Measurements from ENCODE around the gene NUBP2.

The NUBP2 gene

DNA sequence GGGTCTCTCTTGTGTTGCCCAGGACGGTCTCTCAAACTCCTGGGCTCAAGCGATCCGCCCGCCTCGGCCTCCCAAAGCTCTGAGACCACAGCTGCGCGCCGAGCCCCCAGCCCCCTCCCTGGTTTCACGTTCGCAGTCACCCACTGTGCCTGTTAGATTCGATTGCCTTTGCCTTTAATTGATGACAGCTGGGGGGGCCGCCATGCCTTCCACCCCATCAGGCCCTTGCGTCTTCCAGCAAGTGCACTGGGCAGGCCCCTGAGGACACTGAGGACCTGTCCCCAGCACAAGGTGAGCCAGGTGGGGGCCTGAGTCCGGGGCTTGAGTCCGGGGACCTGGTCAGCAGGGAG lies 7.5 kb downstream of the NUBP2 start:
- TF ChIP-seq, protein P1, sequence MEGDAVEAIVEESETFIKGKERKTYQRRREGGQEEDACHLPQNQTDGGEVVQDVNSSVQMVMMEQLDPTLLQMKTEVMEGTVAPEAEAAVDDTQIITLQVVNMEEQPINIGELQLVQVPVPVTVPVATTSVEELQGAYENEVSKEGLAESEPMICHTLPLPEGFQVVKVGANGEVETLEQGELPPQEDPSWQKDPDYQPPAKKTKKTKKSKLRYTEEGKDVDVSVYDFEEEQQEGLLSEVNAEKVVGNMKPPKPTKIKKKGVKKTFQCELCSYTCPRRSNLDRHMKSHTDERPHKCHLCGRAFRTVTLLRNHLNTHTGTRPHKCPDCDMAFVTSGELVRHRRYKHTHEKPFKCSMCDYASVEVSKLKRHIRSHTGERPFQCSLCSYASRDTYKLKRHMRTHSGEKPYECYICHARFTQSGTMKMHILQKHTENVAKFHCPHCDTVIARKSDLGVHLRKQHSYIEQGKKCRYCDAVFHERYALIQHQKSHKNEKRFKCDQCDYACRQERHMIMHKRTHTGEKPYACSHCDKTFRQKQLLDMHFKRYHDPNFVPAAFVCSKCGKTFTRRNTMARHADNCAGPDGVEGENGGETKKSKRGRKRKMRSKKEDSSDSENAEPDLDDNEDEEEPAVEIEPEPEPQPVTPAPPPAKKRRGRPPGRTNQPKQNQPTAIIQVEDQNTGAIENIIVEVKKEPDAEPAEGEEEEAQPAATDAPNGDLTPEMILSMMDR (IDR thresholded peaks at IDR 0.05; ENCODE audit: control insufficient read depth, extremely low read depth, insufficient read depth) = no peak
- DNase-seq (ENCODE audit: low read depth) = no peak
- no peak overlapping the region for H3K4me3 ChIP-seq (ENCODE audit: low read depth, low read length)

DNA sequence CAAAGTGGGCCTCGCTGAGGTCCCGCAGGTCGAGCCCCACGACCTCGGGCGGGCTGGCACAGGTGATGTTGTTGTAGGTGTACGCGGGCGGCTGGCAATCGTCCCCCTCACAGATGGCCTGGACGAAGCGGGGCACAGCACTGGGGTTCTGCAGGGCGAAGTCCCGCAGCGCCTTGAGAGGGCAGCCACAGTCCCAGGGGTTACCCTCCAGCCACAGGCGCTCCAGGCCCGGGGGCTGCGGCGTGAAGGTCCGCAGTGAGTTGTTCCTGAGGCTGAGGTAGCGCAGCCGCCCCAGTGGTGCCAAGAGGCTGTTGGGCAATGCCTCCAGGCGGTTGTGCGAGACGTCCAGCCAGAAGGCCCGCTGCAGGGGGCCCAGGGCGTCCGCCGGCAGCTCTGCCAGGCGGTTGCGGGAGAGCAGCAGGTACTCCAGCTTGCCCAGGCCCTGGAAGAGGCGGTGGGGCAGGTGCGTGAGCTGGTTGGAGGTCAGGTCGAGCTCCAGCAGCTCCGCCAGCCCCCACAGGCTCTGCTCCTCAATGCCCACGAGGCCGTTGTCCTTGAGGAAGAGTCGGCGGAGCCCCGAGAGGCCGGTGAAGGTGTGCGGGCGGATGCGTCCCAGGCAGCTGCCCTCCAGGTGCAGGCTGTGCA lies 8.0 kb downstream of the NUBP2 start:
- DNase-seq (ENCODE audit: low read depth) = no peak
- TF ChIP-seq, protein P1 (IDR thresholded peaks at IDR 0.05; ENCODE audit: control insufficient read depth, extremely low read depth, insufficient read depth) = no peak
- no peak overlapping the region for H3K4me3 ChIP-seq (ENCODE audit: low read depth, low read length)

DNA sequence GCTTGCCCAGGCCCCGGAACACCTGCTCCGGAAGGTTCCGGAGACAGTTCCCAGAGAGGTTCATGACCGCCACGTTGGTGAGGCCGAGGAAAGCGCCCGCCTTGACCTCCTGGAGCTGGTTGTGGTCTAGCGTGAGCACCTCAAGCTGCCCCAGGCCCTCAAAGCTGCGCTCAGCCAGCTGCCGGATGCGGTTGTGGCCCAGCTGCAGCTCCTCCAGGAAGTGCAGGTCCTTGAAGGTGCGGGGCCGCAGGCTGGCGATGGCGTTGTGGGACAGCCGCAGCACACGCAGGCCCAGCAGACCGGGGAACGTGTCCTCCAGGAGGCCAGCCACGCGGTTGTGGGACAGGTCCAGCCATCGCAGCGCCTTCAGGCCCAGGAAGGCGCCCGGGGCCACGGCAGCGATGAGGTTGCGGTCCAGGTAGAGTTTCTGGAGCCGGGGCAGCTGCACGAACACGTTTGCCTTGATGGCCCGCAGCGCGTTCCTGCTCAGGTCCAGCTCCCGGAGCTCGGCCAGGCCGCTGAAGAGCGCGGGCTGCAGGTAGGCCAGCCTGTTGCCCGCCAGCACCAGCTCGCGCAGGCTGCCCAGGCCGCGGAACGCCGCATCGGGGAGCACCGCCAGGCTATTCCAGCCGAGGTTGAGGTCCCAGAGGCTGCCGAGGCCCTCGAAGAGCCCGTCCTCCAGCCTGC lies 8.6 kb downstream of the NUBP2 start:
- DNase-seq (ENCODE audit: low read depth) = no peak
- TF ChIP-seq, protein P1 (IDR thresholded peaks at IDR 0.05; ENCODE audit: control insufficient read depth, extremely low read depth, insufficient read depth) = no peak

DNA sequence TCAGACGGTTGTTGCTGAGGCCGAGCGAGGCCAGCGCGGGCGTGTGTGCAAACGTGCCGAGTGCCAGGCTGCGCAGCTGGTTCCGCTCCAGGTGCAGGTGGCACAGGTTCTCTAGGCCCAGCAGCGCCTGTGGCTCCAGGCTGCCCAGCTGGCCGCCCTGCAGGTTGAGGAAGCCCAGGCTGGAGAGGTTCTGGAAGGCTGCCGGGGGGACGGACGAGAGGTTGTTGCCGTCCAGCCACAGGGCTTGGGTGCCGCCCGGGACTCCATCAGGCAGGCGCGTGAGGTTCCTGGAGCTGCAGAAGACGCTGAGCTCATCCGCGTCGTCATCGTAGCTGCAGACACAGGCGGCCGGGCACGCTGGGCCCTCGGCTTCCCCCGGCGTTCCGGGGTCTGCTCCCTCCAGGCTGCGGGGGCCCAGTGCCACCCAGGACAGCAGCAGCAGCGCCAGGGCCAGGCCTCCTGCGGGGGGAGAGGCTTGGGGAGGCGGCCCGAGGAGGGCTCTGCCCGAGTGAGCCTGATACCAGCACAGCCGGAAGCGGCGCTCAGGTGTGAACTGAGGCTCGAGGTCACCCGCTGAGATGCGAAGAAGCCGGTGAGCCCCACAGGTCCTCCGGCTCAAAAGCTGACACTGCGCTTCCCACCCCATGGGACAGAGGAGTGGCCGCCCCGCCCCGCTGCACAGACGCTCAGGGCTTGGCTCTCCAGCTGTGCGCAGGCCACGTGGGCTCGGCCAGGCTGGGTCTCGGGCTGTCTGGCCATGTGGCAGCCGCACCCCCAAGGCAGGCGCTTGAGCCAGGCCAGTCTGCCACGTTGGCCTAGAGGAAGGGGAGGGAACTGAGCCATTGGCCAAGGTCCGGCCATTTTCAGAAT lies 9.4 kb downstream of the NUBP2 start:
- H3K4me3 ChIP-seq (ENCODE audit: low read depth, low read length) = no peak overlapping the region
- TF ChIP-seq, protein P1 (IDR thresholded peaks at IDR 0.05; ENCODE audit: control insufficient read depth, extremely low read depth, insufficient read depth) = no peak
- DNase-seq (ENCODE audit: low read depth) = no peak

More for the DNA sequence above, 8.6 kb downstream of the NUBP2 start:
- no peak overlapping the region for H3K4me3 ChIP-seq (ENCODE audit: low read depth, low read length)

DNA sequence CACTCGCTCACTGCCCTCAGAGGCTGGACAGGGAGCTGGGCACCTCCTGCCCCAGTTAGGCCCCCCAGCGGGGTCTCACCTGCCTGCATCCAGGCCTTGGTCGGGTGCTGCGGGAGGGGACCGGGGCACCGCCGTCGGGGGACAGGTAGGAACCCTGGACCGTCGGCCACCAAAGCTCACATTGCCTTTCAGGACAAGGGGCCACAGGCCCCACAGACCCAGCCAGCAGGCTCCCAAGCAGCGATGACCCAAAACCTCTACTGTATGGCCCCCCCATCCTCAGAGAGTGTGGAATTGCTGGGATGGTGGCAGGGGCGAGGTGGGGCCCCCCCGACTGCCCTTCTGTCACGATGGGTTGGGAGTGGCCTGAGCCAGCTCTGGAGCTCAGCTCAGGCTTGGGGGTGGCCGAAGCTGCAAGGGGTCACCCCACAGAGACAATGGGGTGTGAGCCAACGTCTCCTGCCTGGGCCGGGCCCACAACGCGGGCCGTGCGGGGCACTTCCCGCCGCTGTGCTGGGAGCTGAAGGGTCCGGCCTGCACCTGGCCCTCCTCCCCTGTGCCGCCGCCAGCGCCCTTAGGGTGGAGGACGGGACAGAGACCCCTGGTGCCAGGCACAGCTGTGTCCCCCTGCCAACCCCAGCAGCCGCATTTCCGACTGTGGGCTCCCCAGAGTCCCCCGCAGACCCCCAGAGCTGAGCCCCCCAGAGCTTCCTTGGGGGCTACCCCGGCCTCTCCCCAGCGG lies 10.2 kb downstream of the NUBP2 start:
- TF ChIP-seq, protein P1 (IDR thresholded peaks at IDR 0.05; ENCODE audit: control insufficient read depth, extremely low read depth, insufficient read depth) = no peak

DNA sequence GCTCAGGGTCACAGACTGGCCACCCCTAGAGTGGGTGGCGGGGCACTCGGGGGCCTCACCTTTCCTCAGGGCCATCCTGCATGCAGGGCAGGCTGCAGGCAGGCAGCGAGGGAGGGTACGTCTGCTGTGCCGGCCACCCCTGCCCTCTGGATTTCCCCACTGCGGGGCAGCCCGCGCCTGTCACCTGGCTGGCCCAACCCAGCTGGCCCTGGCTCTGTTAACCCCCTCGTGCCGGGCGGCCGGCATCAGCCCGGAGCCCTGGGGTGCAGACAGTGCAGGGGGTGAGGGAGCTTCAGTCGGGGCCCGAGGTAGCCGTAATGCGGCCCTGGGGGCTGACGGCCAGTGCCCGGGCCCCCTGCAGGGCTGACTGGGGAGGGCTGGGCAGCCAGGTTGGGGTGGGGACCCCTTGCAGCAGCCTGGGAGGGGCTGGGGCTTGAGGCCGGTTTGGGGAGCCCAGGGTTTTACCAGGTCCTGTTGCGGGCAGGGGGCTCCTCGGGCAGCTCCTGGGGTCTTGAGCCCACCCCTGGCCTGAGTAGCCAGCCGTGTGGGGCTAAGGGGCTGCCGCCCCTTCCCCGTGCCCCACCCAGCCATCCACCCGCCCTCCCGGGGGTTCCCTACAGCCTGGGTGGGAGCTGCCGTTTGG lies 10.9 kb downstream of the NUBP2 start, which contains the start of gene IGFALS:
Gene IGFALS, minus strand, starts transcription at position 128 of the 643 bp plus-strand sequence. Its CDS starts 53 bp downstream, at position 75.
- DNase-seq (ENCODE audit: low read depth) = no peak
- no peak within 1 kb of the TSS for H3K4me3 ChIP-seq (ENCODE audit: low read depth, low read length)
- TF ChIP-seq, protein P1 (IDR thresholded peaks at IDR 0.05; ENCODE audit: control insufficient read depth, extremely low read depth, insufficient read depth) = no peak

More for the DNA sequence above, 10.2 kb downstream of the NUBP2 start:
- DNase-seq (ENCODE audit: low read depth) = no peak
- no peak overlapping the region for H3K4me3 ChIP-seq (ENCODE audit: low read depth, low read length)

All from LNCaP clone FGC (cell line).